ENCODE data around the gene DISC1.

GRCh38 chr1:231935856-231936255, 309.3 kb downstream of the DISC1 start:
- TF ChIP-seq CTCF (IDR thresholded peaks at IDR 0.05; ENCODE audit: extremely low read depth in 1 of 2, insufficient read depth in 1 of 2, low read depth in 1 of 2, low read length in 2 of 2) = no peak
- TF ChIP-seq POLR2A (IDR thresholded peaks at IDR 0.05; ENCODE audit: low read depth, low read length) = no peak
- no peak for TF ChIP-seq MYC (IDR thresholded peaks at IDR 0.05; ENCODE audit: low read depth, low read length)
- no peak for TF ChIP-seq EZH2 (IDR thresholded peaks at IDR 0.05; ENCODE audit: borderline replicate concordance, low read depth, low read length, severe bottlenecking)
- TF ChIP-seq MAX (IDR thresholded peaks at IDR 0.05; ENCODE audit: insufficient read depth, insufficient read length) = no peak
- no peak for TF ChIP-seq POLR2AphosphoS5 (IDR thresholded peaks at IDR 0.05; ENCODE audit: insufficient read depth, low read depth, low read length)
